DMS79 (cell line): ENCODE results near the gene MYO9B.
A peak's percentile ranks its signal among the peaks of the same experiment; 100 is the strongest.
"Not testable (repeated sequence)": the region's sequence is repeated elsewhere in the genome, so short reads cannot be mapped to it uniquely, and the experiment has no call there.

Experiments
- DNase-seq: peaks from one replicate; lab custom pipeline; 2025; lab: John Stamatoyannopoulos, UW

MYO9B gene

DNA sequence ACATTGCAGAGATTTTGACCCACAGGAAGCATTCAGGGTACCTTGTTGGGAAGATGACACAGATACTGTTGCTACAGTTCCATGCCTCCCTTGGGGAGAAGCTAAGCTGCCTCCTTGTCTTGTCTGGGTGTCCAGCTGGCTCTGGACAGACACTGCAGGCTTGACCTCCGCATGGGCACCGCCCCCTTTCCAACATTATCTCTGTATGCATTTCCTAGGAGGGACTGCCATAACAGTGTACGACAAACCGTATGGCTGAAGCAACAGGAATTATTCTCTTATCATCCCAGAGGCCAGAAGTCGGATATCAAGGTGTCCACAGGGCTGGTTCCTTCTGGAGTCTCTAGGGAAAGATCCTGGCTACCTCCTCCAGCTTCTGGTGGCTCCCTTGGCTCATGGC is 72.6 kb downstream of the MYO9B start:
- DNase-seq: no peak

DNA sequence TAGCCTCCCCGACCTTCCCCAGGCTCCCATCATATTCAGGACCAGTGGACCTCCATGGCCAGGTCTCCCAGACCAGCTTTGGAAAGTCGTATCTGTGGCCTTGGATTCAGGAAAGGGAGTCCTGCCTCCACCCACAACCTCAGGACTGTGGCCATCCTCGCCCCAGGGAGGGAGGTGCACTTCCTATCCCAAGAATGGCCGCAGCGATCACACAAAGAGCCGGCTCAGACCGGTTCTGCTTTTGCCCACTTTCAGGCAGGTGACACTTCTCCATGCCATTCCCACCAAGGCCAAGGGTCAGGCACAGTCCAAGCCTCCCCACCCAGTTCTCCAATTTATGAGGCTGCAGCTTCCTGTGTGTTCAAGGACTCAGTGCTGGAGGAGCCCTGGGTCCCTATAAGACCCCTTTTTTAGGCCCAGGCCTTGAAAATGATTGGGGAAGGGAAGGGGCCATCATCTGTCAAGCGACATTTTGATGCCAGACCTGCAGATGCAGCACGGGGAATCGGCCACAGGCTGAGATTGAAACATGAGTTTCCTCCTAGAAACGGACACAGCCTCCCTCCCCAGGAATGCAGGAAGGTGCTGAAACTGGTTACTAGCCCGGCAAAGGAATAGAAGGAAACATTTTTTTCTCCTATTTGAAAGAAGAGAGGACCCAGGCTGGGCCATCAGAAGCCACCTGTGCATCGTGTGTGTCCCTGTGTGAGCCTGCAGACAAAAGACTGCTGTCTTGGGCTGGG is 74.0 kb downstream of the MYO9B start:
- DNase-seq: no peak

DNA sequence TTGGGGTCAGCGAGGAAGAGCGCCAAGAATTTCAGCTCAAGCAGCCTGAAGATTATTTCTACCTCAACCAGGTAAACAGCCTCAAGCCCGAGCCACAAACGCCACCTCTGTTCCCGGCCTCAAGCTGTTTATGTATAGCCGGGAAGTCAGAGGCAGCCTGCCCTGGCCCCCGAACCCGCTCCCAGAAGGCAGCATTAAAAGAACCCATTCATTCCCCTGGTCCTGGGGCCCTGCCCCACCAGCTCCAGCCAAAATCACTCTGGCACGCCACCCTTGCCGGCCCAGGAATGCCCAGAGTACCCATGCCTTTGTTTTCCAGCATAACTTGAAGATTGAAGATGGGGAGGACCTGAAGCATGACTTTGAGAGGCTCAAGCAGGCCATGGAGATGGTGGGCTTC is 78.4 kb downstream of the MYO9B start:
- DNase-seq: no peak

DNA sequence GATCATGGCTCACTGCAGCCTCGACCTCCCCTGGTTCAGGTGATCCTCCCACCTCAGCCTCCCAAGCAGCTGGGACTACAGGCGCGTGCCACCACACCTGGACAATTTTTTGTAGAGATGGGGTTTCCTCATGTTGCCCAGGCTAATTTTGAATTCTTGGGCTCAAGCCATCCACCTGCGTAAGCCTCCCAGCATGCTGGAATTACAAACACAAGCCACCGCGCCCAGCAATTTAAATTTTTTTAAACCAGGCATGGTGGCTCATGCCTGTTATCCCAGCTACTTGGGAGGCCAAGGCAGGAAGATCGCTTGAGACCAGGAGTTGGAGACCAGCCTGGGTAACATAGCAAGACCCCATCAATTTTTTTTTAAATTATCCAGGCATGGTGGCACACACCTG is 79.7 kb downstream of the MYO9B start:
- no peak for DNase-seq

DNA sequence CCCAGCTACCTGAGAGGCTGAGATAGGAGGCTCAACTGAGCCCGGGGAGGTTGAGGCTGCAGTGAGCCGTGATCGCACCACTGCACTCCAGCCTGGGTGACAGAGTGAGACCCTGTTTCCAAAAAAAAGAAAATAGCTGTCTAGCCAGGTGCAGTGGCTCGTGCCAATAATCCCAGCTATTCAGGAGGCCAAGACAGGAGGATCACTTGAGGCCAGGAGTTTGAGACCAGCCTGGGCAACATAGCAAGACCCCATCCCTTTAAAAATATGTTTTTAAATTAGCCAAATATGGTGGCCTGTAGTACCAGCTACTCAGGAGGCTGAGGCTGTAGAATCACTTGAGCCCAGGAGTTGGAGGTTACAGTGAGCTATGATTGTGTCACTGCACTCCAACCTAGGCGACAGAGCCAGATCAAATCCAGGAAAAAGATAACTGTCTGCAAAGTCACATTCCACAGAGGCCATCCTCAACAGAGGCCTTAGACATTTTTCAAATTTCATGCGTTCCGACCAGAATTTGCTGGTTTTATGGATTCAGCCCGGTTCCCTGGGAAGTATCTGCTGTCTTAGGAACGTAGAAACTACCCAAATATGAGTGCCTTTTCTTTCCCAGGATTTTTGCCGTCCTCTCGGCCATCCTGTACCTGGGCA is 80.8 kb downstream of the MYO9B start:
- DNase-seq: no peak

DNA sequence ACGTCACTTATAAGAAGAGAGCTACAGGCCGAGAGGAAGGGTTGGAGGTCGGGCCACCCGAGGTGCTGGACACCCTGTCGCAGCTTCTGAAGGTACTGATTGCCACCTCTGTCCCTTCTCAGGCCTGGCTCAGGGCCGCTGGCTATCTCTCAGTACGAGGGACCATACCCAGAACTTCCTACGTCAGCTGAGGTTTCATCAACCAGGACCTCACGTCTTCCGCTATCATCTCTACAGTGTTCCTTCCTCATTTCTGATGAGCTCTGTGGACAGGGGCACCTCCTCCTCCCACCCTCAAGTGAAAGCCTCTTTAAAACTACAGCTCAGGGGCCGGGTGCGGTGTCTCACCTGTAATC is 81.3 kb downstream of the MYO9B start:
- no peak for DNase-seq

DNA sequence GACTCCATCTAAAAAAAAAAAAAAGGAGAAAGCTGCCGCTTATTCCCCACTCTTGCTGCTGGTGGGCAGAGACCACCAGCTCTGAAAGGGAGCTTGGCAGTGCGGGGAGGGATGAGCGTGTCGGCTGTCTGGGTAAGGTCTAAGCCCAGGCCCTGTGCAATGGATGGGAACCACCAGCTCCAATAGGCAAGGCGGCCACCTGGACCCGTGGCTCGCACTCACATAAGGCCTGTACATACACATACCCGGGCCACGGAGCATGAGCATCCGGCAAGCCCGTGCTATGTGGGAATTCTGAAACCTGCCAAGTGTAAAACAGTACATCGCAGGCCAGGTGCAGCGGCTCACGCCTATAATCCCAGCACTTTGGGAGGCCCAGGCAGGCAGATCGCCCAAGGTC is 83.0 kb downstream of the MYO9B start:
- DNase-seq: no peak

DNA sequence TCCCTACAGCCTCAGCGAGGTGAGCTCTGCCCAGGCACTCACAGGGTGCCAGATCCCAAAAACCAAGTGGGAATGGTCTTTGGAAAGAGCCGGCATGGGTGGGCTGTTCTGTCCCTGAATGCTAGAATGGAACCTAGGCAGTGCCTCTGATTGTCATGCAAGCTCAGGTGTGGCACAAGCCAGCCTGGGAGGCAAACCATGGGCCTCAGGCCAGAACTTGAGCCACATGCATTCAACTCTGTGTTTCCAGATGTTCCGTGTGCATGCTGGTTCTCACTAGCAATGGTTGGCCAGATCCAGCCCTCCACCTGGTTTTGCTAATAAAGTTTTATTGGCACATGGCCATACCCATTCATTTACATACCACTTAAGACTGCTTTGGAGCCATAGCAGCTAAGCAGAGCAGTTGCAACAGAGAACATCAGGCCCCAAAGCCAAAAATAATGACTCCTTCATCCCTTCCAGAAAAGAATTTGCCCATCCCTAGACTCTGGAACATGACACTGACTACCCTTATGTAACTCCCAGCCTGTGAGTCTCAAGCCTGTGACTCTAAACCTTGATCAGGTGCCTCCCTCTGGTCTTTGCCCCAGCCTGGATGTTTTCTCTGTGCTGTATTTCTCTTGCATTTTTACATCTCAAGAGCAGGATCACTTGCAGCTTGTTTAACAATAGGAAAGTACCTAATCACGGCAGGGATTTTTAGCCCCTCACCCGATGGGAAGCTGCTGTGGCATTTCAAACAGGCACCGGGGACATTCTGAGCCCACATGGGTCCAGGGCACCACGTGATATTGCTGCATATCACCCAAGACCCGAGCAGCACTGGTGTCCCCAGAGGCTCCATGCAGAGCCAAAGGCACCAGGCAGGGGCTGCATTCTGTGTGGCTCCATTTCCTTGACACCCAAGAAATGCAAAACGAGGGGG is 84.2 kb downstream of the MYO9B start:
- DNase-seq: no peak

DNA sequence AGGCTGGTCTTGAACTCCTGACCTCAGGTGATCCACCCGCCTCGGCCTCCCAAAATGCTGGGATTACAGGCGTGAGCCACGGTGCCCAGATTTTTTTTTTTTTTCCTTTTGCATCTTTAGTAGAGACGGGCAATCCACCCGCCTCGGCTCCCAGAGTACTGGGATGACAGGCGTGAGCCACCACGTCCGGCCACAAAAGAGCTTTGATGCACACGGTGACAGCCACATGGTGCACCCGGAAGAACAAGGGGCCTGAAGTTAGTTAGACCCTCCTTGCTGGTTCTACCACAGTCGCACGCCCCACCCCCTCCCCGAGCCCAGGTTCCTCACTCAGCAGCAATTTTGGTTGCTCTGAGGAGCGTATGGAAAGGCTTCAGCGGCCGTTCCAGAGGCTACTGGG is 85.3 kb downstream of the MYO9B start:
- no peak for DNase-seq

DNA sequence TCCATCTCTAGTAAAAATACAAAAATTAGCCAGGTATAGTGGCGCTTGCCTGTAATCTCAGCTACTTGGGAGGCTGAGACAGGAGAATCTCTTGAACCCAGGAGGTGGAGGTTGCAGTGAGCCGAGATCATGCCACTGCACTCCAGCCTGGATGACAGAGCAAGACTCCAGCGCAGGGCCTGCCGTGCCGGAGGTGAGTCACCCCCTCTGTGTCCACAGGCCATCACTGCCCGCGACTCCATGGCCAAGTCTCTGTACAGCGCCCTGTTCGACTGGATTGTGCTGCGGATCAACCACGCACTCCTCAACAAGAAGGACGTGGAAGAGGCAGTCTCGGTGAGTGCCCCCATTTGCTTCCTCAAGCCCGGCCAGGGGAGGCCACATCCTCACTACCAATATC is 86.6 kb downstream of the MYO9B start:
- not testable (repeated sequence) for DNase-seq

DNA sequence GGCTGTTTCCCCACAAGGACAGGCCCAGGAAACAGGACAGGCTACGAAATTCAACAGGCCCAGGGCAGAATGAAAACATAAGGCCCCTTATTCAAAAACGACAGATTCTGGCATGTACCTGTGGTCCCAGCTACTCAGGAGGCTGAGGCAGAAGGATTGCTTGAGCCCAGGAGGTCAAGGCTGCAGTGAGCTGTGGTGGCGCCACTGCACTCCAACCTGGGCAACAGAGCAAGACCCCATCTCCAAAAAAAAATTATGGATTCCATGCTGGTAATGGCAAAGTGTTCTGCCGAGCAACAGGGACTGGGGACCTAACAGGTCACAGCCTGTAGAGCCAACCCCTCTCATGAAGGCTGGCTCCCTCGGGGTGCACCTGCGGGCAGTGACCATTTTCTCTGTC is 87.0 kb downstream of the MYO9B start:
- DNase-seq: no peak

DNA sequence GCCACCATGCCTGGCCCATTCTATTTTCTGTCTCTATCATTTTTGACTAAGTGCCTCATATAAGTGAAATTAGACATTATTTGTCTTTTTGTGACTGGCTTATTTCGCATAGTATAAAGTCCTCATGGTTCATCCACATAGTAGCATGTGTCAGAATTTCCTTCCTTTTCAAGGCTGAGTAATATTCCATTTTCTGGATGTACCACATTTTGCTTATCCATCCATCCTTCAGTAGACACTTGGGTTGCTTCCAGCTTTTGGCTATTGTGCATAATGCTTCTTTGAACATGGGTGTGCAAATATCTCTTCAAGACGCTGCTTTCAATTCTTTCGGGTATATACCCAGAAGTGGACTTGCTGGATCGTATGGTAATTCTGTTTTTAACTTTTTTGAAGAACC is 88.1 kb downstream of the MYO9B start:
- DNase-seq: no peak

DNA sequence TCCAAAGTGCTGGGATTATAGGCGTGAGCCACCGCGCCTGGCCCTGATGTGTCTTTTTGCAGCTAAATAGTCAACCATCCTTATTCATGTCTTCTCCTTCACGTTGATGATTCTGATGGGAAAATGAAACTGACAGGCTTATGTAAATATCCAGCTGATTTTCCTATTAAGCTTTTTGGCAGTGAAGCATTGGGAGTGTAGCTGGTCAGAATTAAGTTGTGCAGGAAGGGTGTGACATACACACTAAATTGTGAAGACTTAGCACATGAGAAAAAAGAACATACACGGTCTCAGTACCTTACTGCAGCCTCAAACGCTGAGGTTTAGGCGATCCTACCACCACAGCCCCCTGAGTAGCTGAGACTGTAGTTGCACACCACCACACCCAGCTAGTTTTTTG is 89.1 kb downstream of the MYO9B start:
- DNase-seq: no peak

DNA sequence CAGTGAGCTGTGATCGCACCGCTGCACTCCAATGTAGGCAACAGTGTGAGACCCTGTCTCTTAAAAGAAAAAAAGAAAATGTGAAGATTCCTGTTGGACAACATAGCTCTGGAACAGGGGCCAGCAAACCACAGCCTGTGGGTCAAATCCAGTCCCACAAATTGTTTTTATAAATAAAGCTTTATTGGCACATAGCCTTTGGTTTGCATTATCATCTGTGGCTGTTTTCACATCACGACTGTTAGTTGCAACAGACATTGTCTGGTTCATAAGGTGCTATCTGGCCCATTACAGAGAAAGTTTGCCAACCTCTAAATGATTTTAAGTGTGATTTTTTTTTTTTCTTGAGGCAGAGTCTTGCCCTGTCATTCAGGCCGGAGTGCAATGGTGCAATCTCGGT is 90.1 kb downstream of the MYO9B start:
- DNase-seq: no peak

DNA sequence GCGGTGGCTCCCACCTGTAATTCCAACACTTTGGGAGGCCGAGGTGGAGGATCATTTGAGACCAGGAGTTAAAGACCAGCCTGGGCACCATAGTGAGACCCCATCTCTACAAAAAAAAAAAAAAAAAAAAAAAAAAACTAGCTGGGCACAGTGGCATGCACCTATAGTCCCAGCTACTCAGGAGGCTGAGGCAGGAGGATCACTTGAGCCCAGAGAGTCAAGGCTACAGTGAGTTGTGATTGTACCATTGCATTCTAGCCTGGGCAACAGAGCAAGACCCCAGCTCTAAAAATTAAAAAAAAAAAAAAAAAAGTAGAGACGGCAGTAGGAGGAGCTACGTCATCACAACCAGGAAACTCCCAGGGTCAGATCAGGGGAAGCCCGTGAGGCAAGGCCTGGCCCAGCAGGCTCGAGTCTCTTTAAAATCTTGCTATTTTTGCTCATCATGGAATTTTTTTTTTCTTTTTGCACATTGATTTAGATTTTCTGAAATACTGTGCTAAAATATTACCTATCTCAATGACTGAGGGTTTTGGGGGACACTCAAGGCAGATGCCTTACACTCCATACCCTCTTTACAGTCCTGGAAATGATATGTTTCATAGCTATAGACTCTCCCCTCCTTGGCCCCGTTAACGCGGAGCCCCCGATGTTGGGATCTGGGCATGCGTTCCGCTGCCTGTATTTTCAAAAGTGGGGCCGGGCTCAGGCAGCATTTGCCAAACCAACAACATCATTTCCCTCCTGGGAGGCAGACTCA is 95.1 kb downstream of the MYO9B start:
- no peak for DNase-seq

DNA sequence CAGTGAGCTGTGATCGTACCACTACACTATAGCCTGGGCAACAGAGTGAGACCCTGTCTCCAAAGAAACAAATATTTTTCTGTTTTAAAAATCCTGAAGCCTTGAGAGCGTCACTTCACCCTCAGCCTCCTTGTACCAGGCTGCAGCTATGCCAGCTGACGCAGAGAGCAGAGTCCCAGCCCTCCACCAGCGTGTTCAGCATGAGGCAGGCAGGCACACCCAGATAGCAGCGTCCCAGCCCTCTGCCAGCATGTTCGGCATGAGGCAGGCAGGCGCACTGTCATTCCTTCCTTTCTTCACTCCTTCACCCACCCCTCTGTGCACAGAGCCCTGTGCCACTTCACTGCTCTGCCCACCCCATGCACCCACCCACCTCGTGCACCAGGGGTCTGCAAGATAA is 96.3 kb downstream of the MYO9B start:
- DNase-seq: no peak

DNA sequence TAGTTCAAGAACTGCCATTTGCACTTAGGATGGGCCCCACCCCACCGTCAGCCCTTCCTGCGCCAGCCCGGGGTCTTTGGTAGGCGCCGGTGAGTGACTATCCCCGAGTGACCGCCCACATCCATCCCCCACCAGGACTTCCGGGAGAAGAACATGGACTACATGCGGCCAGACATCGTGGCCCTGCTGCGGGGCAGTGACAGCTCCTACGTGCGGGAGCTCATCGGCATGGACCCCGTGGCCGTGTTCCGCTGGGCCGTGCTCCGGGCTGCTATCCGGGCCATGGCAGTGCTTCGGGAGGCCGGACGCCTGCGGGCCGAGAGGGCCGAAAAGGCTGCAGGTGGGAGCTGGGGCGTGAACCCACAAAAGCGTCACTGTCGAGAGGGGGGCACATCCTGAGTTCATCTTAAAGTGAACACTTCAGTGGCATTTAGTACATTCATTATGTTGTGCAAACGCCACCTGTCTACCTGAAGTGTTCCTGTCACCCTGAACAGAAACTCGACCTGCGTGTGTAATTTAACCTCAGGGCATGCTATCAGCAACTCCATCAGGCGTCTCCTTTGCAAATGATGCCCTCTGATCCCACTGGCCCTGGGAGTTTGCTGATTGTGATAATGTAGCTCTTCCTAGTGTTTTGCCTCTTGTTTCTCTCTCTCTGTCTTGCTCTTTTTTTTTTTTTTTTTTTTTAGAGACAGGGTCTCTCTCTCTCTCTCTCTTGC is 97.2 kb downstream of the MYO9B start:
- DNase-seq: peak; percentile 26

DNA sequence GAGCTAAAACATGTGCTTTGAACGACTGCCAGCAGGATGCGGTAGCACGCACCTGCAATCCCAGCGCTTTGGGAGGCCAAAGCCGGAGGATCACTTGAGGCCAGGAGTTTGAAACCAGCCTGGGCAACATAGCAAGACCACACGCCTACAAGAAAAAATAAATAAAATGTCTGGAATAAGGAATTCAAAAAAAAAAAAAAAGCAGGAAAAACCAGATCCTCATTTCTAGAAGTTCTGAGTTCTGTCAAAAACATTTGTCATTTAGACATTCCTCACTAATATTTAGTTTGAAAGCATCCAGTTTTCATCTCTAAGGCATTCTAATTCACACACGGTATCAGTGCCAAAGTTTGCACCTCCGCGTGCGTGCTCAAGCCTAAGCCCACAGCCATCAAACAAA is 102.7 kb downstream of the MYO9B start:
- no peak for DNase-seq

DNA sequence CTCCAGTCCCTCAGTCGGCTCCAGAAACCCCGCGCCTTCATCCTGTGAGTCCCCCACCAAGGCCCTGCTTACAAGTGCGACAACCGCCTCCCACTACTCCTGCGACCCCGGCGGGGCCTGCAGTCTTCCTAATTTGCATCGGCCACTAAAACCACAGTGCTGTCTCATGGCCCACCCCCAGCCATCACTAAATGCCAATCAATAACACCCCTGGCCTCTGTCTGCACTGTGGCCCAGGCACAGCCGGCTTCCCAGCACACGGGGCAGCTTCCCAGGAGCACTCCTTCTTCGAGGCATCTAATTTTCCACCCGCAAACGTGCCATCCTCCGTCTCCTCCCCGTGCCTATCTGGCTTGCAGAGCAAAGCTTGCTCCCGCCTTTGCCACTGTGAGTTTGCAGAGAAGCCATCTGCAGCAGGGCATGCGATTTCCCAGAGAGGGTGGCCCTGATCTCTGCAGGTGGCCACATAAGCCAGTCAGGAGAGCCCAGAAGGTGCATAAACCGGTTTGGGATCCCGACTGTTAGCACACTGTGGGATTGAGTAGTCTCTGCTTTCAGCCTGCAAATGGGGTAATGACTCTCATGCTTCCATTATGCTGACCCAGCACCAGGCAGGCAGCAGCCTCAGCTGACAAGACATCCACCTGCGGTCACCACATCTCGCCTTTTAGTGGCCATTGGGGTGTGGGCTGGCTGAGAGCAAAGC is 105.6 kb downstream of the MYO9B start:
- DNase-seq: no peak

DNA sequence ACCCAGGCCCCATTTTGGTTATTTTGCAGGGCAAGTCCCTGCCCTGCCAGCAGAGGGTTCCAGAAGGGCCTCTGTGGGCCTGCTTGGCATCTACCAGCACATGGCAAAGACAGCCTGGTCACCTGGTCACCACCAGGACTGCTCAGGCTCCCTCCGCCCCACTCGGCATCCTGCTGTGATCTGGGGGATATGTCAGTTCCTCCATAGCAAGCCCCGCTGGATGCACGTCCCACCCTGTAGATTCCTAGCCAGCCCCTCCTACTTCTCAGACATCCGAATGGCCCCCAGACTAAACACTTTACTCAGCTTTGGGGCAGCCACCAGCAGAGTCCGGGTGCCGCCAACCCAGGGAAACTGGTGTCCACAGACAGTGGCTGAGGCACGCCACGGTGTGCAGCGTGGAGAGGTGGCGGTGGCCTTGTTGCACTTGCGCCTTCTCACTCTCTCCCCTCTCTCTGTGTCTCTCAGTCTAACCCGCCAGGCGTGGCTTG is 107.7 kb downstream of the MYO9B start:
- DNase-seq: no peak

DNA sequence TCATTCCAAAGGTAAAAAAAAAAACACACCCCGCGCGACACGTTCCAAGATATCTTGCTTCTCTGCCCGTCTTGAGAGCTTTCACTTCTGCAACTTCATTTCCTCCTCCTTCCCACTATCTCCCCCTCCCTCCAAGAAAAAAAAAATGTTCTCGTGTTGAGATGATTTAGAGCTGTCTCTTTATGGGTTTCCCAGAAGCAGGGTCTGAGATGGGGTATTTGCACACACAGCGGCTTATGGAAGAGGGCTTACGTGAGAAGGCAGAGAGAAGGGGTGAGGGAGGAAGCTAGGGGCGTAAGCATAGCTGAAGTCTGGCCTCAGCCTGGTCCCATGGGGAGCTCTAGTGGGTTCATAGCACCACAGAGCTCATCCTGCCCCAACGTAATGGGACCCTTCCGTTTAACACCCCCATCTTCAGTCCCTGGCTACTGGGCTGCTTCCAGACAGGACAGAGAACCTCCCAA is 108.3 kb downstream of the MYO9B start:
- no peak for DNase-seq
